ENCODE data around the gene DIO3.

Gene DIO3

DNA sequence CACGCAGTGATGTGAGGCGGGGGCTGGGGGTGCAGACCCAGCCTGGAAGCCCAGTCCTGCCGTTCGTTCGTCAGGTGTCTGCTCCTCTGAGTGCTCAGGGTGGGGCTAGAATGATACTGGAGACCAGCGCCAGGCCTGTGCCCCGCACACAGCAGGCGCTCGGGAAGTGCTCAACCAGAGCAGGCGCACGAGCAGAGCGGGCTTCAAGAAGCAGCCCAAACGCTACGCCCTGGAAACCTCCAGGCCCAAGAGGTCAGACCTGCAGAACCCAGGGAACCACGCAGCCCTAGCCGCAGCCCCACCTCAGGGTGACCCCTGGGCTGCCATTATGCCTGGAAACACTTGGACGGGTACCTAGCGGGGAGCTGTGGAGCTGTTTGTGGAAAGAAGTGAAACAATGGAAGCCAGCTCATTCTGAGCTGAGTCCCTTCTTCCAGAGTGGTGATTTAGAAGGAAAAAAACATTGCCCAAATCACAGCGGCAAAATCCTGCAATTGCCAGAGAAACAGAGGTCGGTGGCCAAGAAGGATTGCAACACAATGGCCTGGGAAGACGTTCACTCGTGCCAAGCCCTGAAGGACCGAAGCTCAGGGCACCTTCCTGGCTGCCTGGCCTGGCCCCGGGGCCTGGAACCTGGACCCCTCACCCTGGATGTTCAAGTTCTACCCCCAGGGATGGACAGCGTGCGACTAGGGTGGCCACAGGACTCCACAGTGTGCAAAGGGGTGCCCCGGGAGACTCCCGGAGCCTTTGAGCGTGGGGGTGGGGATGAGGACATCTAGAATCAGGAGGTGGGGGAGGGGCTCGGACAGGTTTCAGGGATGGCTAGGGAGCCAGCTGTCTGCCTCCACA lies 40.4 kb upstream of the DIO3 start:
- no peak for TF ChIP-seq CTCF (IDR thresholded peaks at IDR 0.05; ENCODE audit: low read depth, low read length)
- in situ Hi-C loops (cut with HindIII; ENCODE audit: low sequenced_read_pairs) = no loop called here
- no peak overlapping the region for H3K4me3 ChIP-seq (ENCODE audit: low read depth, low read length)
- no peak for DNase-seq (ENCODE audit: low read depth, low spot score)

GRCh38 chr14:101521473-101521915 lies 39.8 kb upstream of the DIO3 start:
- no peak overlapping the region for H3K4me3 ChIP-seq (ENCODE audit: low read depth, low read length)
- TF ChIP-seq CTCF (IDR thresholded peaks at IDR 0.05; ENCODE audit: low read depth, low read length) = no peak
- in situ Hi-C loops (cut with HindIII; ENCODE audit: low sequenced_read_pairs) = no loop called here
- no peak for DNase-seq (ENCODE audit: low read depth, low spot score)

GRCh38 chr14:101521978-101522377 lies 39.3 kb upstream of the DIO3 start:
- DNase-seq (ENCODE audit: low read depth, low spot score) = no peak
- in situ Hi-C loops (cut with HindIII; ENCODE audit: low sequenced_read_pairs) = no loop called here
- no peak for TF ChIP-seq CTCF (IDR thresholded peaks at IDR 0.05; ENCODE audit: low read depth, low read length)
- no peak overlapping the region for H3K4me3 ChIP-seq (ENCODE audit: low read depth, low read length)

GRCh38 chr14:101525640-101526527 lies 35.4 kb upstream of the DIO3 start:
- no peak overlapping the region for H3K4me3 ChIP-seq (ENCODE audit: low read depth, low read length)
- in situ Hi-C loops (cut with HindIII; ENCODE audit: low sequenced_read_pairs) = no loop called here
- no peak for DNase-seq (ENCODE audit: low read depth, low spot score)
- no peak for TF ChIP-seq CTCF (IDR thresholded peaks at IDR 0.05; ENCODE audit: low read depth, low read length)

GRCh38 chr14:101527987-101528386 lies 33.3 kb upstream of the DIO3 start:
- H3K4me3 ChIP-seq (ENCODE audit: low read depth, low read length) = no peak overlapping the region
- TF ChIP-seq CTCF (IDR thresholded peaks at IDR 0.05; ENCODE audit: low read depth, low read length) = no peak
- in situ Hi-C loops (cut with HindIII; ENCODE audit: low sequenced_read_pairs) = no loop called here
- no peak for DNase-seq (ENCODE audit: low read depth, low spot score)

GRCh38 chr14:101529079-101529478 lies 32.2 kb upstream of the DIO3 start:
- H3K4me3 ChIP-seq (ENCODE audit: low read depth, low read length) = no peak overlapping the region
- in situ Hi-C loops (cut with HindIII; ENCODE audit: low sequenced_read_pairs) = no loop called here
- no peak for TF ChIP-seq CTCF (IDR thresholded peaks at IDR 0.05; ENCODE audit: low read depth, low read length)
- no peak for DNase-seq (ENCODE audit: low read depth, low spot score)

All from astrocyte of the spinal cord (primary cell).